HEK293 (cell line): ENCODE results near the gene CLCN7.

Source experiments
- CTCF ChIA-PET: fragments of 350-600 bp; formaldehyde crosslinking; extraction: SDS; loops from one replicate; lab custom pipeline; 2021; ENCODE audit warnings: antibody characterized with exemption; lab: Yijun Ruan, JAX
- POLR2A ChIA-PET: fragments of 300-600 bp; formaldehyde crosslinking; extraction: SDS; loops from one replicate; lab custom pipeline; 2020; ENCODE audit warnings: antibody characterized with exemption, inconsistent platforms; lab: Yijun Ruan, JAX
- H3K27ac ChIP-seq: fragments of 200-500 bp; sonication (Bioruptor generic); 2 replicates; pipeline ENCODE4 v1.5.1; 2014; ENCODE audit warnings: low read depth, low read length, control low read depth, inconsistent platforms; ENCODE audit errors: extremely low read depth
- H3K36me3 ChIP-seq, 2 experiments: fragments of 200-500 bp in 1 of 2; sonication (Bioruptor generic) in 1 of 2; 1 replicate in 1 of 2; 2 replicates in 1 of 2; pipeline ENCODE4 v1.5.1; 2014 to 2017; ENCODE audit warnings: inconsistent platforms in 2 of 2, low read length in 2 of 2; ENCODE audit not compliant: control insufficient read depth in 2 of 2, insufficient read depth in 1 of 2
- H3K4me1 ChIP-seq: fragments of 200-500 bp; sonication (Bioruptor generic); 2 replicates; pipeline ENCODE4 v1.5.1; 2014; ENCODE audit warnings: mild to moderate bottlenecking, low read length, inconsistent platforms; ENCODE audit not compliant: control insufficient read depth, insufficient read depth
- H3K4me3 ChIP-seq: 2 replicates; pipeline ENCODE4 v1.5.1; 2011; ENCODE audit warnings: low read depth, mild to moderate bottlenecking, control low read depth, low read length, moderate library complexity
- H3K9me3 ChIP-seq: fragments of 200-500 bp; sonication (Bioruptor generic); 2 replicates; pipeline ENCODE4 v1.5.1; 2014; ENCODE audit warnings: low read depth, low read length, inconsistent platforms; ENCODE audit not compliant: control insufficient read depth, insufficient read depth
- HOXD13 ChIP-seq: sonication (generic); formaldehyde crosslinking; IDR thresholded peaks from 2 replicates; pipeline ENCODE4 v1.8.0; 2022; ENCODE audit warnings: missing genetic modification reagents, borderline replicate concordance
- IKZF3 ChIP-seq: fragments of 450-650 bp; IDR thresholded peaks from 2 replicates; pipeline ENCODE4 v1.5.0; 2018; ENCODE audit warnings: missing biosample characterization, mild to moderate bottlenecking, missing genetic modification characterization, moderate library complexity
- KLF16 ChIP-seq: fragments of 450-650 bp; formaldehyde crosslinking; IDR thresholded peaks from 2 replicates; pipeline ENCODE4 v1.5.1; 2017; ENCODE audit warnings: missing biosample characterization, missing genetic modification characterization
- KLF7 ChIP-seq: fragments of 450-650 bp; formaldehyde crosslinking; IDR thresholded peaks from 2 replicates; pipeline ENCODE4 v1.5.1; 2016; ENCODE audit warnings: missing biosample characterization, missing genetic modification characterization, borderline replicate concordance
- SCRT1 ChIP-seq: fragments of 450-650 bp; formaldehyde crosslinking; IDR thresholded peaks from 2 replicates; pipeline ENCODE4 v1.5.1; 2016; ENCODE audit warnings: missing biosample characterization, missing genetic modification characterization, borderline replicate concordance
- SCRT2 ChIP-seq: fragments of 450-650 bp; formaldehyde crosslinking; IDR thresholded peaks from 2 replicates; pipeline ENCODE4 v1.5.1; 2016; ENCODE audit warnings: missing biosample characterization, missing genetic modification characterization
- YY2 ChIP-seq: fragments of 450-650 bp; formaldehyde crosslinking; IDR thresholded peaks from 2 replicates; pipeline ENCODE4 v1.5.1; 2016; ENCODE audit warnings: missing biosample characterization, missing genetic modification characterization
- ZBTB8A ChIP-seq: fragments of 450-650 bp; formaldehyde crosslinking; IDR thresholded peaks from 2 replicates; pipeline ENCODE4 v1.5.1; 2016; ENCODE audit warnings: missing biosample characterization, missing genetic modification characterization
- ZFP37 ChIP-seq: fragments of 450-650 bp; formaldehyde crosslinking; IDR thresholded peaks from 2 replicates; pipeline ENCODE4 v1.5.1; 2016; ENCODE audit warnings: missing biosample characterization, missing genetic modification characterization
- ZNF112 ChIP-seq: fragments of 450-650 bp; formaldehyde crosslinking; IDR thresholded peaks from 2 replicates; pipeline ENCODE4 v1.5.0; 2017; ENCODE audit warnings: missing biosample characterization, missing genetic modification characterization
- ZNF155 ChIP-seq: fragments of 450-650 bp; formaldehyde crosslinking; IDR thresholded peaks from 2 replicates; pipeline ENCODE4 v1.5.1; 2016; ENCODE audit warnings: missing biosample characterization, missing genetic modification characterization
- ZNF211 ChIP-seq: fragments of 450-650 bp; formaldehyde crosslinking; IDR thresholded peaks from 2 replicates; pipeline ENCODE4 v1.5.1; 2016; ENCODE audit warnings: low read depth, missing biosample characterization, missing genetic modification characterization
- ZNF214 ChIP-seq: fragments of 450-650 bp; formaldehyde crosslinking; IDR thresholded peaks from 2 replicates; pipeline ENCODE4 v1.5.1; 2017; ENCODE audit warnings: missing biosample characterization, mild to moderate bottlenecking, missing genetic modification characterization, borderline replicate concordance
- ZNF223 ChIP-seq: fragments of 450-650 bp; formaldehyde crosslinking; IDR thresholded peaks from 2 replicates; pipeline ENCODE4 v1.5.1; 2016; ENCODE audit warnings: missing biosample characterization, missing genetic modification characterization
- ZNF416 ChIP-seq: fragments of 450-650 bp; formaldehyde crosslinking; IDR thresholded peaks from 2 replicates; pipeline ENCODE4 v1.5.1; 2016; ENCODE audit warnings: missing biosample characterization, missing genetic modification characterization
- ZNF544 ChIP-seq: fragments of 450-650 bp; formaldehyde crosslinking; IDR thresholded peaks from 2 replicates; pipeline ENCODE4 v1.5.0; 2017; ENCODE audit warnings: missing biosample characterization, missing genetic modification characterization
- ZNF558 ChIP-seq: fragments of 450-650 bp; formaldehyde crosslinking; IDR thresholded peaks from 2 replicates; pipeline ENCODE4 v1.5.1; 2016; ENCODE audit warnings: missing biosample characterization, missing genetic modification characterization
- ZNF677 ChIP-seq: fragments of 450-650 bp; IDR thresholded peaks from 2 replicates; pipeline ENCODE4 v1.5.0; 2018; ENCODE audit warnings: missing biosample characterization, mild to moderate bottlenecking, missing genetic modification characterization, moderate library complexity
- ZNF843 ChIP-seq: fragments of 450-650 bp; formaldehyde crosslinking; IDR thresholded peaks from 2 replicates; pipeline ENCODE4 v1.5.1; 2016; ENCODE audit warnings: missing biosample characterization, missing genetic modification characterization
- ZSCAN23 ChIP-seq: fragments of 450-650 bp; formaldehyde crosslinking; IDR thresholded peaks from 2 replicates; pipeline ENCODE4 v1.5.1; 2016; ENCODE audit warnings: missing biosample characterization, missing genetic modification characterization
- ZSCAN30 ChIP-seq: fragments of 450-650 bp; IDR thresholded peaks from 2 replicates; pipeline ENCODE4 v1.5.1; 2018; ENCODE audit warnings: missing biosample characterization, mild to moderate bottlenecking, missing genetic modification characterization, moderate library complexity
- ZXDB ChIP-seq: fragments of 450-650 bp; formaldehyde crosslinking; IDR thresholded peaks from 2 replicates; pipeline ENCODE4 v1.5.1; 2016; ENCODE audit warnings: missing biosample characterization, missing genetic modification characterization
- TF ChIP-seq, protein P1 (sequence below): fragments of 450-650 bp; formaldehyde crosslinking; IDR thresholded peaks from 2 replicates; pipeline ENCODE4 v1.5.1; 2016; ENCODE audit warnings: missing biosample characterization, missing genetic modification characterization
- TF ChIP-seq, protein P2 (sequence below): fragments of 450-650 bp; formaldehyde crosslinking; IDR thresholded peaks from 2 replicates; pipeline ENCODE4 v1.5.1; 2016; ENCODE audit warnings: missing biosample characterization, missing genetic modification characterization
- TF ChIP-seq, protein P3 (sequence below): fragments of 450-650 bp; formaldehyde crosslinking; optimal IDR thresholded peaks from 2 replicates; pipeline ENCODE3; 2016; ENCODE audit warnings: missing biosample characterization, mild to moderate bottlenecking, missing genetic modification characterization
- TF ChIP-seq, protein P4 (sequence below): fragments of 450-650 bp; formaldehyde crosslinking; IDR thresholded peaks from 2 replicates; pipeline ENCODE4 v1.5.1; 2017; ENCODE audit warnings: missing biosample characterization, missing genetic modification characterization

CLCN7 gene

DNA sequence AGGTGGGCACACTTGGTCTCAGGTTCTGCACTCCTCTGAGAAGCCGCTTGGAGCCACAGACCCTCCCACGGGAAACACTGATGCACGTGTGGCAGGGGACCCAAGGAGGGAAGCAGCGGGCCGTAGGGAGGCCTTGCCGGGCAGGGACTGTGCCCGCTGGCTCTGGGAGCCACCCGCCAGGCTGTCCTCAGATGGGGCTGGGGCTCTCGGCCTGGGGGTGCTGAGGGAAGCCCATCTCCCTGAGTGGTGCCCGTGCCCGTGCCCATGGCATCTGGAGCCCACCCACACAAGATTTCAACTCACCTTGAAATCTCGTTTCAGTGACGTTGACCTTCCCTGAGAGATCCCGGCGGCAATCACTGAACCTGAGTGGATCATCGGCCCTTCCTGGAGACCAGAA, 17.9 kb downstream of the CLCN7 start:
- no peaks in the 10 kb centered on the region for H3K4me1 ChIP-seq
- no peak overlapping the region for H3K4me3 ChIP-seq
- TF ChIP-seq ZBTB8A (tag by site-specific recombination) (no peak), IKZF3 (tag by site-specific recombination) (no peak), SCRT1 (no peak), SCRT2 (tag by site-specific recombination) (0 out of 2 replicates have a peak, but pooled peaks have one; percentile 21), ZXDB (tag by site-specific recombination) (no peak), ZNF223 (tag by site-specific recombination) (no peak)
- ChIA-PET CTCF (no interaction called here), POLR2A (no interaction called here)
- no peak overlapping the region for H3K27ac ChIP-seq
- peaks cover 0 to 81% of the 10 kb centered on the region in 2 experiments; a peak in 1 of 3 replicates for H3K36me3 ChIP-seq
- no peaks in the 10 kb centered on the region for H3K9me3 ChIP-seq

DNA sequence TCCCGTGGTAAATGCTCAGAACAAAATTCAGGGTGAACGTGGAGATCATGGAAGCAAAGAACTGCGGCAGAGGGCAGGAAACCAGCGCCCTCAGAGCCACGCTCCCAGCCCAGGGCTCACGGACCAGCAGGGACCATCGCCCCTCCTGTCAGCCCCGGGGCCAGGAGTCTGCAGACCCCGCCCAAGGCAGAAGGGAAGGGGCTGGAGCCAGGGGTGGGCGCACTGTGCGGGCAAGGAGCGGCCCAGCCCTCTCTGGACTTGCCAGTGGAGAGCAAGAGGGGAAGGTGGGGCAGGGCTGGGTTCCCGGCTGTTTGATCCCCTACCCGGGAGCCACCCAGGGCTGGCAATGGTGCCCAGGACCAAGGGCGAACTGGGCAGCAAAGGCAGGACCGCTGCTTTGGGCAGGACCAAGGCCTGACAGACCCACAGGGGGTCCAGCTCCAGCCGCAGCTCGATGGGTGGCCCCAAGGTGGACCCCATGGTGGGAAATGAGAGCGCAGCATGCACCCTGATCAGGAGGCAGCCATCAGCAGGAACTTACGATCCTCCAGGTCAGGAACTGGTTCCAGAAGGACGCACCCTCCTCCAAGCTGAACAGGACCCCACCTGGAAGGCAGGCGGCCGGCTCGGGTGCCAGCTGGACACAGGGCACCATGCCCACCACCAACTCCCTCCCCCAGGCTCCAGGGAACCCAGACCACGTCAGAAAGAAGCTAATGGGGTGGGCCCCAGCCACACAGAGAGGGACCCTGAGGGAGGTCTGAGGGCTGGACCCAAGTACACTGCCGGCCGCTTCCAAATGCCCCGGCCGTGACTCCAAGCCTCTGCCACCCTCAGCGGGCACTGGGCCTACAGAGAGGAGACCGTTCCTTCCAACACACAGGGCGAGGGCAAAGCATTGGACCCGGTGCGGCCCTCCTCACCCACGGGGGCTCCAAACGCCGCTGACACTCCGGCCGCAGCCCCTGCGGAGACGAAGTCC, 19.3 kb downstream of the CLCN7 start:
- H3K27ac ChIP-seq = no peak overlapping the region
- no peaks in the 10 kb centered on the region for H3K9me3 ChIP-seq
- TF ChIP-seq ZNF843 (tag by site-specific recombination) (no peak), KLF16 (tag by site-specific recombination) (no peak), ZNF112 (tag by site-specific recombination) (no peak), ZSCAN30 (tag by site-specific recombination) (no peak), ZNF214 (tag by site-specific recombination) (no peak), HOXD13 (CRISPR knock-in tag) (no peak), ZNF155 (tag by site-specific recombination) (no peak)
- TF ChIP-seq, protein P1, sequence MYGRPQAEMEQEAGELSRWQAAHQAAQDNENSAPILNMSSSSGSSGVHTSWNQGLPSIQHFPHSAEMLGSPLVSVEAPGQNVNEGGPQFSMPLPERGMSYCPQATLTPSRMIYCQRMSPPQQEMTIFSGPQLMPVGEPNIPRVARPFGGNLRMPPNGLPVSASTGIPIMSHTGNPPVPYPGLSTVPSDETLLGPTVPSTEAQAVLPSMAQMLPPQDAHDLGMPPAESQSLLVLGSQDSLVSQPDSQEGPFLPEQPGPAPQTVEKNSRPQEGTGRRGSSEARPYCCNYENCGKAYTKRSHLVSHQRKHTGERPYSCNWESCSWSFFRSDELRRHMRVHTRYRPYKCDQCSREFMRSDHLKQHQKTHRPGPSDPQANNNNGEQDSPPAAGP (tag by site-specific recombination) = no peak
- TF ChIP-seq, protein P2, sequence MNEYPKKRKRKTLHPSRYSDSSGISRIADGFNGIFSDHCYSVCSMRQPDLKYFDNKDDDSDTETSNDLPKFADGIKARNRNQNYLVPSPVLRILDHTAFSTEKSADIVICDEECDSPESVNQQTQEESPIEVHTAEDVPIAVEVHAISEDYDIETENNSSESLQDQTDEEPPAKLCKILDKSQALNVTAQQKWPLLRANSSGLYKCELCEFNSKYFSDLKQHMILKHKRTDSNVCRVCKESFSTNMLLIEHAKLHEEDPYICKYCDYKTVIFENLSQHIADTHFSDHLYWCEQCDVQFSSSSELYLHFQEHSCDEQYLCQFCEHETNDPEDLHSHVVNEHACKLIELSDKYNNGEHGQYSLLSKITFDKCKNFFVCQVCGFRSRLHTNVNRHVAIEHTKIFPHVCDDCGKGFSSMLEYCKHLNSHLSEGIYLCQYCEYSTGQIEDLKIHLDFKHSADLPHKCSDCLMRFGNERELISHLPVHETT (tag by site-specific recombination) = no peak
- TF ChIP-seq, protein P3, sequence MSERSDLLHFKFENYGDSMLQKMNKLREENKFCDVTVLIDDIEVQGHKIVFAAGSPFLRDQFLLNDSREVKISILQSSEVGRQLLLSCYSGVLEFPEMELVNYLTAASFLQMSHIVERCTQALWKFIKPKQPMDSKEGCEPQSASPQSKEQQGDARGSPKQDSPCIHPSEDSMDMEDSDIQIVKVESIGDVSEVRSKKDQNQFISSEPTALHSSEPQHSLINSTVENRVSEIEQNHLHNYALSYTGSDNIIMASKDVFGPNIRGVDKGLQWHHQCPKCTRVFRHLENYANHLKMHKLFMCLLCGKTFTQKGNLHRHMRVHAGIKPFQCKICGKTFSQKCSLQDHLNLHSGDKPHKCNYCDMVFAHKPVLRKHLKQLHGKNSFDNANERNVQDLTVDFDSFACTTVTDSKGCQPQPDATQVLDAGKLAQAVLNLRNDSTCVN (tag by site-specific recombination) = no peak
- H3K4me3 ChIP-seq = no peak overlapping the region
- ChIA-PET CTCF (interaction anchor here (0.6 kb wide), 1 partner anchor 327 kb away, joined by 3 read pairs; the partner anchor contains the start of genes NUBP2 and SPSB3), POLR2A (no interaction called here)
- H3K36me3 ChIP-seq = peaks cover 0 to 83% of the 10 kb centered on the region in 2 experiments; a peak in 1 of 3 replicates
- no peaks in the 10 kb centered on the region for H3K4me1 ChIP-seq

DNA sequence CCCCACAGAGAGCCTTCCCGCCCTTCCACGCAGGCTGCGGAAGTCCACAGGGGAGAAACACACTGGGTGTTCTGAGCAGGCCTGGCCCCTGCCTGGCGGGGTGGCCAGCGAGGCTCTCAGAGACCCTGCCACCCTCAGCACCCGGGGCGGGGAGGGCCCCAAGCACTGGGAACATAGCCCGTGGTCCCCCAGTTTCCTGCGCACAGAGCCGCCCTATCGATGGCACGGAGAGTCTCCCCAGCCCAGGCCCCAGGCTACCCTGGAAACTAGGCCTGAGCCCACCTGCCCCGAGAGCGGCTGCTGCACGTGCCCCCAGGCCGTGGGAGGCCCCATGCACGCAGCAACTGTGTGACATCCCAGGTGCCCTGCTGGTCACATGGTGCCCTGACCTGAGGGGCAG, 20.3 kb downstream of the CLCN7 start:
- ChIA-PET CTCF (no interaction called here), POLR2A (no interaction called here)
- Histone ChIP-seq H3K36me3 (peaks cover 0 to 80% of the 10 kb centered on the region in 2 experiments; a peak in 1 of 3 replicates), H3K27ac (no peak overlapping the region), H3K9me3 (no peaks in the 10 kb centered on the region), H3K4me1 (no peaks in the 10 kb centered on the region), H3K4me3 (no peak overlapping the region)
- TF ChIP-seq ZFP37 = no peak
- TF ChIP-seq YY2 (tag by site-specific recombination) = no peak
- no peak for TF ChIP-seq ZNF677 (tag by site-specific recombination)
- no peak for TF ChIP-seq ZSCAN23
- TF ChIP-seq ZNF558 = no peak
- TF ChIP-seq ZNF416 (tag by site-specific recombination) = no peak
- TF ChIP-seq, protein P4, sequence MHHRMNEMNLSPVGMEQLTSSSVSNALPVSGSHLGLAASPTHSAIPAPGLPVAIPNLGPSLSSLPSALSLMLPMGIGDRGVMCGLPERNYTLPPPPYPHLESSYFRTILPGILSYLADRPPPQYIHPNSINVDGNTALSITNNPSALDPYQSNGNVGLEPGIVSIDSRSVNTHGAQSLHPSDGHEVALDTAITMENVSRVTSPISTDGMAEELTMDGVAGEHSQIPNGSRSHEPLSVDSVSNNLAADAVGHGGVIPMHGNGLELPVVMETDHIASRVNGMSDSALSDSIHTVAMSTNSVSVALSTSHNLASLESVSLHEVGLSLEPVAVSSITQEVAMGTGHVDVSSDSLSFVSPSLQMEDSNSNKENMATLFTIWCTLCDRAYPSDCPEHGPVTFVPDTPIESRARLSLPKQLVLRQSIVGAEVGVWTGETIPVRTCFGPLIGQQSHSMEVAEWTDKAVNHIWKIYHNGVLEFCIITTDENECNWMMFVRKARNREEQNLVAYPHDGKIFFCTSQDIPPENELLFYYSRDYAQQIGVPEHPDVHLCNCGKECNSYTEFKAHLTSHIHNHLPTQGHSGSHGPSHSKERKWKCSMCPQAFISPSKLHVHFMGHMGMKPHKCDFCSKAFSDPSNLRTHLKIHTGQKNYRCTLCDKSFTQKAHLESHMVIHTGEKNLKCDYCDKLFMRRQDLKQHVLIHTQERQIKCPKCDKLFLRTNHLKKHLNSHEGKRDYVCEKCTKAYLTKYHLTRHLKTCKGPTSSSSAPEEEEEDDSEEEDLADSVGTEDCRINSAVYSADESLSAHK (tag by site-specific recombination) = no peak
- no peak for TF ChIP-seq ZNF211
- TF ChIP-seq ZNF544 (tag by site-specific recombination) = no peak
- no peak for TF ChIP-seq KLF7 (tag by site-specific recombination)
